Left kidney (tissue), 8 donors: ENCODE measurements around the gene OR56A1. TPM values are rescaled to one million over a fixed set of nuclear protein-coding genes. Genes with fewer than 3 reads are reported as not detected.
"Not testable (repeated sequence)": the region's sequence is repeated elsewhere in the genome, so short reads cannot be mapped to it uniquely, and the experiment has no call there.

ENCODE experiments used
- DNase-seq: peaks from one replicate; pipeline ENCODE4 v3.0.0-alpha.2; 2013
- long read RNA-seq, 8 donors: transcript quantifications; one replicate each; lab custom pipeline, GENCODE V29; 2026
- polyA plus RNA-seq: library from polyadenylated mRNA; unstranded; fragments of 120-200 nt; gene quantifications from one replicate; pipeline ENCODE4 v1.2.1, GENCODE V29; 2013; ENCODE audit not compliant: insufficient read length

Gene OR56A1
- not detected for polyA plus RNA-seq
- long read RNA-seq, donor 1 = 0 reads
- long read RNA-seq, donor 2 = 0 reads
- long read RNA-seq, donor 3 = 0 reads
- long read RNA-seq, donor 4 = 0 reads
- long read RNA-seq, donor 5 = 0 reads
- long read RNA-seq, donor 6 = 0 reads
- long read RNA-seq, donor 7 = 0 reads
- long read RNA-seq, donor 8 = 0 reads

GRCh38 chr11:6030708-6031405, at the start of gene OR56A1:
Gene OR56A1 (minus strand): TSS chr11:6030758. CDS start chr11:6027692, 3,066 bp downstream.
- DNase-seq = no peak

- DNase-seq = no peak
Measured at GRCh38 chr11:6079463-6079862, 48.9 kb upstream of the OR56A1 start.

- DNase-seq = no peak
Measured at GRCh38 chr11:6077723-6078122, 47.2 kb upstream of the OR56A1 start.

GRCh38 chr11:6076443-6076842, 45.9 kb upstream of the OR56A1 start:
- DNase-seq = not testable (repeated sequence)

GRCh38 chr11:6067502-6067901, 36.9 kb upstream of the OR56A1 start:
- DNase-seq = no peak

- DNase-seq = no peak
Measured at GRCh38 chr11:6062691-6063358, 32.3 kb upstream of the OR56A1 start.

GRCh38 chr11:6061475-6061874, 30.9 kb upstream of the OR56A1 start:
- no peak for DNase-seq

- DNase-seq = no peak
Measured at GRCh38 chr11:6057452-6057851, 26.9 kb upstream of the OR56A1 start.

GRCh38 chr11:6055569-6055968, 25.0 kb upstream of the OR56A1 start:
- no peak for DNase-seq

GRCh38 chr11:6052374-6052773, 21.8 kb upstream of the OR56A1 start:
- no peak for DNase-seq

- DNase-seq = no peak
Measured at GRCh38 chr11:6040874-6041273, 10.3 kb upstream of the OR56A1 start.

- DNase-seq = no peak
Measured at GRCh38 chr11:6027501-6027900, 3.1 kb downstream of the OR56A1 start.

- DNase-seq = no peak
Measured at GRCh38 chr11:6025056-6025455, 5.5 kb downstream of the OR56A1 start.

- peak; percentile 25 for DNase-seq
Measured at GRCh38 chr11:6022956-6023355, 7.6 kb downstream of the OR56A1 start.

- no peak for DNase-seq
Measured at GRCh38 chr11:6013042-6013441, 17.5 kb downstream of the OR56A1 start.

GRCh38 chr11:6012035-6012668, 18.4 kb downstream of the OR56A1 start:
- no peak for DNase-seq

- no peak for DNase-seq
Measured at GRCh38 chr11:6006846-6007245, 23.7 kb downstream of the OR56A1 start, which contains the start of gene OR56A4. Gene OR56A4 (minus strand): TSS chr11:6006946. CDS start chr11:6002992, 3,954 bp downstream.

GRCh38 chr11:6006395-6006794, 24.2 kb downstream of the OR56A1 start:
- DNase-seq = no peak

GRCh38 chr11:6002202-6002699, 28.3 kb downstream of the OR56A1 start:
- no peak for DNase-seq

GRCh38 chr11:5994791-5995190, 35.8 kb downstream of the OR56A1 start:
- DNase-seq = no peak

- peak; percentile 1 for DNase-seq
Measured at GRCh38 chr11:5992604-5993251, 37.8 kb downstream of the OR56A1 start.

- DNase-seq = no peak
Measured at GRCh38 chr11:5992150-5992549, 38.4 kb downstream of the OR56A1 start.
